ENCODE data around the gene TRERF1.

DNA sequence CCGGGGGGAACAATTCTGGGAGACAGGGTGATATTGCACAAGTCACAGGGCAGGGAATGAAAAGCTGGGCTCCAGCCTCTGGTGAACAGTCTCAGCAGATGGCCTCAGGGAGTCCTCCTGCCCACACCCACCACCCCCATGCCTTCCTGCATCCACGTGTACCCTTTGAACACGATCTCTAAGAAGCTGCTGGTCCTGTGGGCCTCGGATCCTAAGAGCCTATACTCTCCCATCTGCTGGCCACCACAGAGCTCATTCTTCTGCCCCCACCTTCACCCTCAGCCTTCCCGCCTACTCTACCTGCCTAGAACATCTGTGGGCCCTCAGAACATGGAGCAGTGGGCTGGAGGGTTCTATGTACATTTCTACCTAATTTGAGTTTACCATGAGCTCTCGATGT lies 60.3 kb downstream of the TRERF1 start:
- TF ChIP-seq ZNF232 (CRISPR knock-in tag; IDR thresholded peaks at IDR 0.05) (no peak), ZNF263 (CRISPR knock-in tag; IDR thresholded peaks at IDR 0.05; ENCODE audit: low read depth) (no peak), TEAD4 (CRISPR knock-in tag; IDR thresholded peaks at IDR 0.05) (no peak), CREB1 (CRISPR knock-in tag; IDR thresholded peaks at IDR 0.05) (no peak), ATF1 (CRISPR knock-in tag; IDR thresholded peaks at IDR 0.05) (no peak), NR1H2 (CRISPR knock-in tag; IDR thresholded peaks at IDR 0.05) (no peak)
- TF ChIP-seq, protein P1, sequence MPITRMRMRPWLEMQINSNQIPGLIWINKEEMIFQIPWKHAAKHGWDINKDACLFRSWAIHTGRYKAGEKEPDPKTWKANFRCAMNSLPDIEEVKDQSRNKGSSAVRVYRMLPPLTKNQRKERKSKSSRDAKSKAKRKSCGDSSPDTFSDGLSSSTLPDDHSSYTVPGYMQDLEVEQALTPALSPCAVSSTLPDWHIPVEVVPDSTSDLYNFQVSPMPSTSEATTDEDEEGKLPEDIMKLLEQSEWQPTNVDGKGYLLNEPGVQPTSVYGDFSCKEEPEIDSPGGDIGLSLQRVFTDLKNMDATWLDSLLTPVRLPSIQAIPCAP (CRISPR knock-in tag; IDR thresholded peaks at IDR 0.05), result no peak
- TF ChIP-seq, protein P2, sequence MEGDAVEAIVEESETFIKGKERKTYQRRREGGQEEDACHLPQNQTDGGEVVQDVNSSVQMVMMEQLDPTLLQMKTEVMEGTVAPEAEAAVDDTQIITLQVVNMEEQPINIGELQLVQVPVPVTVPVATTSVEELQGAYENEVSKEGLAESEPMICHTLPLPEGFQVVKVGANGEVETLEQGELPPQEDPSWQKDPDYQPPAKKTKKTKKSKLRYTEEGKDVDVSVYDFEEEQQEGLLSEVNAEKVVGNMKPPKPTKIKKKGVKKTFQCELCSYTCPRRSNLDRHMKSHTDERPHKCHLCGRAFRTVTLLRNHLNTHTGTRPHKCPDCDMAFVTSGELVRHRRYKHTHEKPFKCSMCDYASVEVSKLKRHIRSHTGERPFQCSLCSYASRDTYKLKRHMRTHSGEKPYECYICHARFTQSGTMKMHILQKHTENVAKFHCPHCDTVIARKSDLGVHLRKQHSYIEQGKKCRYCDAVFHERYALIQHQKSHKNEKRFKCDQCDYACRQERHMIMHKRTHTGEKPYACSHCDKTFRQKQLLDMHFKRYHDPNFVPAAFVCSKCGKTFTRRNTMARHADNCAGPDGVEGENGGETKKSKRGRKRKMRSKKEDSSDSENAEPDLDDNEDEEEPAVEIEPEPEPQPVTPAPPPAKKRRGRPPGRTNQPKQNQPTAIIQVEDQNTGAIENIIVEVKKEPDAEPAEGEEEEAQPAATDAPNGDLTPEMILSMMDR (IDR thresholded peaks at IDR 0.05), result no peak
- TF ChIP-seq, protein P3, sequence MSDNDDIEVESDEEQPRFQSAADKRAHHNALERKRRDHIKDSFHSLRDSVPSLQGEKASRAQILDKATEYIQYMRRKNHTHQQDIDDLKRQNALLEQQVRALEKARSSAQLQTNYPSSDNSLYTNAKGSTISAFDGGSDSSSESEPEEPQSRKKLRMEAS (CRISPR knock-in tag; IDR thresholded peaks at IDR 0.05), result no peak
- TF ChIP-seq, protein P4, sequence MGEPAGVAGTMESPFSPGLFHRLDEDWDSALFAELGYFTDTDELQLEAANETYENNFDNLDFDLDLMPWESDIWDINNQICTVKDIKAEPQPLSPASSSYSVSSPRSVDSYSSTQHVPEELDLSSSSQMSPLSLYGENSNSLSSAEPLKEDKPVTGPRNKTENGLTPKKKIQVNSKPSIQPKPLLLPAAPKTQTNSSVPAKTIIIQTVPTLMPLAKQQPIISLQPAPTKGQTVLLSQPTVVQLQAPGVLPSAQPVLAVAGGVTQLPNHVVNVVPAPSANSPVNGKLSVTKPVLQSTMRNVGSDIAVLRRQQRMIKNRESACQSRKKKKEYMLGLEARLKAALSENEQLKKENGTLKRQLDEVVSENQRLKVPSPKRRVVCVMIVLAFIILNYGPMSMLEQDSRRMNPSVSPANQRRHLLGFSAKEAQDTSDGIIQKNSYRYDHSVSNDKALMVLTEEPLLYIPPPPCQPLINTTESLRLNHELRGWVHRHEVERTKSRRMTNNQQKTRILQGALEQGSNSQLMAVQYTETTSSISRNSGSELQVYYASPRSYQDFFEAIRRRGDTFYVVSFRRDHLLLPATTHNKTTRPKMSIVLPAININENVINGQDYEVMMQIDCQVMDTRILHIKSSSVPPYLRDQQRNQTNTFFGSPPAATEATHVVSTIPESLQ (CRISPR knock-in tag; IDR thresholded peaks at IDR 0.05), result no peak
- TF ChIP-seq, protein P5, sequence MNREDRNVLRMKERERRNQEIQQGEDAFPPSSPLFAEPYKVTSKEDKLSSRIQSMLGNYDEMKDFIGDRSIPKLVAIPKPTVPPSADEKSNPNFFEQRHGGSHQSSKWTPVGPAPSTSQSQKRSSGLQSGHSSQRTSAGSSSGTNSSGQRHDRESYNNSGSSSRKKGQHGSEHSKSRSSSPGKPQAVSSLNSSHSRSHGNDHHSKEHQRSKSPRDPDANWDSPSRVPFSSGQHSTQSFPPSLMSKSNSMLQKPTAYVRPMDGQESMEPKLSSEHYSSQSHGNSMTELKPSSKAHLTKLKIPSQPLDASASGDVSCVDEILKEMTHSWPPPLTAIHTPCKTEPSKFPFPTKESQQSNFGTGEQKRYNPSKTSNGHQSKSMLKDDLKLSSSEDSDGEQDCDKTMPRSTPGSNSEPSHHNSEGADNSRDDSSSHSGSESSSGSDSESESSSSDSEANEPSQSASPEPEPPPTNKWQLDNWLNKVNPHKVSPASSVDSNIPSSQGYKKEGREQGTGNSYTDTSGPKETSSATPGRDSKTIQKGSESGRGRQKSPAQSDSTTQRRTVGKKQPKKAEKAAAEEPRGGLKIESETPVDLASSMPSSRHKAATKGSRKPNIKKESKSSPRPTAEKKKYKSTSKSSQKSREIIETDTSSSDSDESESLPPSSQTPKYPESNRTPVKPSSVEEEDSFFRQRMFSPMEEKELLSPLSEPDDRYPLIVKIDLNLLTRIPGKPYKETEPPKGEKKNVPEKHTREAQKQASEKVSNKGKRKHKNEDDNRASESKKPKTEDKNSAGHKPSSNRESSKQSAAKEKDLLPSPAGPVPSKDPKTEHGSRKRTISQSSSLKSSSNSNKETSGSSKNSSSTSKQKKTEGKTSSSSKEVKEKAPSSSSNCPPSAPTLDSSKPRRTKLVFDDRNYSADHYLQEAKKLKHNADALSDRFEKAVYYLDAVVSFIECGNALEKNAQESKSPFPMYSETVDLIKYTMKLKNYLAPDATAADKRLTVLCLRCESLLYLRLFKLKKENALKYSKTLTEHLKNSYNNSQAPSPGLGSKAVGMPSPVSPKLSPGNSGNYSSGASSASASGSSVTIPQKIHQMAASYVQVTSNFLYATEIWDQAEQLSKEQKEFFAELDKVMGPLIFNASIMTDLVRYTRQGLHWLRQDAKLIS (CRISPR knock-in tag; IDR thresholded peaks at IDR 0.05; ENCODE audit: borderline replicate concordance), result no peak

All from WTC11 (cell line).